Measurements from ENCODE around the gene ARPC2. TPM values are rescaled to one million over a fixed set of nuclear protein-coding genes. Genes with fewer than 3 reads are reported as not detected.

The ARPC2 gene
- total RNA-seq, 1 donor from 2014 or later = 153 TPM

DNA sequence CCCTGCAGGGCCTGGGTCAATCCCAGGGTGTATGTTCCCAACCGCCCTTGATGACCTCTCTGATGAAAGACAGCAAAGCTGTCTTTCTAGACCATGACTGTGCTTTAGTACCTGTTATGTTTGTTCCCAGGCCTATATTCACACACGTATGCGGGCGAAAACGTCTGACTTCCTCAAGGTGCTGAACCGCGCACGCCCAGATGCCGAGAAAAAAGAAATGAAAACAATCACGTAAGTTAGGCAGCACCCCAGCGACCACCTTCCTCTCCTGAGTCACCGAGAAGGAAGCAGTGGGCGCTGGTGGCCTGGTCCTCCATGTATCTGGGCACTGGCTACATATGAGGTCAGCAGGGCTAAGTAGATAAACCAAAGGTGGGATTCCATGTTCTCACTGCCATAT, 32.7 kb downstream of the ARPC2 start:
- H3K4me1 Mint-ChIP-seq (ENCODE audit: low read depth) = no peaks in the 10 kb centered on the region
- no peak overlapping the region for H3K4me3 Mint-ChIP-seq (ENCODE audit: low read depth)
- H3K27me3 Mint-ChIP-seq = no peaks in the 10 kb centered on the region
- TF ChIP-seq, protein P1, sequence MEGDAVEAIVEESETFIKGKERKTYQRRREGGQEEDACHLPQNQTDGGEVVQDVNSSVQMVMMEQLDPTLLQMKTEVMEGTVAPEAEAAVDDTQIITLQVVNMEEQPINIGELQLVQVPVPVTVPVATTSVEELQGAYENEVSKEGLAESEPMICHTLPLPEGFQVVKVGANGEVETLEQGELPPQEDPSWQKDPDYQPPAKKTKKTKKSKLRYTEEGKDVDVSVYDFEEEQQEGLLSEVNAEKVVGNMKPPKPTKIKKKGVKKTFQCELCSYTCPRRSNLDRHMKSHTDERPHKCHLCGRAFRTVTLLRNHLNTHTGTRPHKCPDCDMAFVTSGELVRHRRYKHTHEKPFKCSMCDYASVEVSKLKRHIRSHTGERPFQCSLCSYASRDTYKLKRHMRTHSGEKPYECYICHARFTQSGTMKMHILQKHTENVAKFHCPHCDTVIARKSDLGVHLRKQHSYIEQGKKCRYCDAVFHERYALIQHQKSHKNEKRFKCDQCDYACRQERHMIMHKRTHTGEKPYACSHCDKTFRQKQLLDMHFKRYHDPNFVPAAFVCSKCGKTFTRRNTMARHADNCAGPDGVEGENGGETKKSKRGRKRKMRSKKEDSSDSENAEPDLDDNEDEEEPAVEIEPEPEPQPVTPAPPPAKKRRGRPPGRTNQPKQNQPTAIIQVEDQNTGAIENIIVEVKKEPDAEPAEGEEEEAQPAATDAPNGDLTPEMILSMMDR (IDR thresholded peaks at IDR 0.05; ENCODE audit: unreplicated experiment) = no peak
- H3K9me3 Mint-ChIP-seq (ENCODE audit: low read depth) = no peaks in the 10 kb centered on the region
- no peak for DNase-seq (ENCODE audit: low spot score, unreplicated experiment)
- H3K27ac Mint-ChIP-seq = no peak overlapping the region
- H3K36me3 Mint-ChIP-seq (ENCODE audit: insufficient read depth) = peaks cover 28% of the 10 kb centered on the region

GRCh38 chr2:218252509-218253231, 35.7 kb downstream of the ARPC2 start:
- Mint-ChIP-seq H3K4me1 (ENCODE audit: low read depth) (no peaks in the 10 kb centered on the region), H3K4me3 (ENCODE audit: low read depth) (no peak overlapping the region), H3K36me3 (ENCODE audit: insufficient read depth) (peaks cover 29% of the 10 kb centered on the region)

GRCh38 chr2:218253232-218253625, 36.2 kb downstream of the ARPC2 start:
- TF ChIP-seq, protein P1 (IDR thresholded peaks at IDR 0.05; ENCODE audit: unreplicated experiment) = no peak
- H3K4me3 Mint-ChIP-seq (ENCODE audit: low read depth) = no peak overlapping the region
- no peaks in the 10 kb centered on the region for H3K9me3 Mint-ChIP-seq (ENCODE audit: low read depth)
- DNase-seq (ENCODE audit: low spot score, unreplicated experiment) = no peak
- no peaks in the 10 kb centered on the region for H3K4me1 Mint-ChIP-seq (ENCODE audit: low read depth)
- no peaks in the 10 kb centered on the region for H3K27me3 Mint-ChIP-seq
- peaks cover 26% of the 10 kb centered on the region for H3K36me3 Mint-ChIP-seq (ENCODE audit: insufficient read depth)
- H3K27ac Mint-ChIP-seq = no peak overlapping the region

More at GRCh38 chr2:218252509-218253231, 35.7 kb downstream of the ARPC2 start:
- no peak for DNase-seq (ENCODE audit: low spot score, unreplicated experiment)
- TF ChIP-seq, protein P1 (IDR thresholded peaks at IDR 0.05; ENCODE audit: unreplicated experiment) = no peak
- Mint-ChIP-seq H3K27ac (no peak overlapping the region), H3K27me3 (no peaks in the 10 kb centered on the region), H3K9me3 (ENCODE audit: low read depth) (no peaks in the 10 kb centered on the region)

DNA sequence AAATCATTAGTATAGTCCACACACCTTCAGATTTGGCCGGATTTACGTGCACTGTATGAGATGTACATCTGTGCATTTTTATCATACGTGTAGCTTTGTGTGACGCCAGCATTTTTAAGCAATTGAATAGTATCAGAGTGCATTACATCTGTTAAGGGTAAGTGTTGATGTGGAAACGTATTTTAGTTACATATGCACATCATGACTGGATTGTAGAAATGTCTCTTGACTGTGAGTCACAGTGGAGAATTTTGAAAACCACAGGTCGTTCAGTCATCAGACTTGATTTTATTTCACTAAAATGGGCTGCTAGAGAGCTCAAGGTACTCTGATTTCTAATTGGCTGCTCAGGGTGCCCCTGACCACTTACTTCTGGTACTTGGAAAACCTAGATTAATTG, 38.5 kb downstream of the ARPC2 start:
- peaks cover 14% of the 10 kb centered on the region for H3K36me3 Mint-ChIP-seq (ENCODE audit: insufficient read depth)
- no peaks in the 10 kb centered on the region for H3K27me3 Mint-ChIP-seq
- no peak overlapping the region for H3K27ac Mint-ChIP-seq
- no peak overlapping the region for H3K4me3 Mint-ChIP-seq (ENCODE audit: low read depth)
- peaks cover 8% of the 10 kb centered on the region for H3K4me1 Mint-ChIP-seq (ENCODE audit: low read depth)
- DNase-seq (ENCODE audit: low spot score, unreplicated experiment) = no peak
- H3K9me3 Mint-ChIP-seq (ENCODE audit: low read depth) = no peaks in the 10 kb centered on the region
- TF ChIP-seq, protein P1 (IDR thresholded peaks at IDR 0.05; ENCODE audit: unreplicated experiment) = no peak

DNA sequence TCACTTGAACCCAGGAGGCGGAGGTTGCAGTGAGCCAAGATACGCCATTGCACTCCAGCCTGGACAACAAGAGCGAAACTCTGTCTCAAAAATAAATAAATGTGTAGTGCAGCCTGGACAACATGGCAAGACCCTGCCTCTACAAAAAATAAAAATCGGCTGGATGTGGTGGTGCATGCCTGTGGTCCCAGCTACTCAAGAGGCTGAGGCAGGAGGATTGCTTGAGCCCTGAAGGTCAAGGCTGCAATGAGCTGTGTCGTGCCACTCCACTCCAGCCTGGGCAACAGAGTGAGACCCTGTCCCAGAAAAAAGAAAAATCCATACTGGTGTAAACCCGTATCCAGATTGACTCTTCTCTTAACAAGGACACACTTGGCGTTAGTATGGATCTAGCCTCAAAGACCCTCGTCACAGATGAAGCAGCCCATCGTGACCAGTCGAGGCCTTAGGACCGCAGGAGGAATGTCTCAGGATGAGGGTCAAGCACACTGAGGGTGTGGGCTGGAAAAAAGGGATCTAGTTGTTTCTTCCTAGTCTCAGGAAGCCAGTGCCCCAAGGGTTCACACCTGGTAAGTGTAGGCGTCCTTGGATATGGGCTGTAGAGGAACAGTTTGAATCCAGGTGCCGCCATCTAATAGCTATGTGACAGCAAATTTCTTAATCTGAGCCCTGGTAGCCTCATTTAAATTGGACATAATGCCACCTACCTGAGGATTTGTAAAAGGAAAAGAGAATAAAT, 39.8 kb downstream of the ARPC2 start:
- H3K9me3 Mint-ChIP-seq (ENCODE audit: low read depth) = no peaks in the 10 kb centered on the region
- no peak for DNase-seq (ENCODE audit: low spot score, unreplicated experiment)
- no peaks in the 10 kb centered on the region for H3K27me3 Mint-ChIP-seq
- no peak overlapping the region for H3K4me3 Mint-ChIP-seq (ENCODE audit: low read depth)
- H3K36me3 Mint-ChIP-seq (ENCODE audit: insufficient read depth) = peaks cover 10% of the 10 kb centered on the region
- TF ChIP-seq, protein P1 (IDR thresholded peaks at IDR 0.05; ENCODE audit: unreplicated experiment) = no peak
- H3K27ac Mint-ChIP-seq = no peak overlapping the region
- peaks cover 20% of the 10 kb centered on the region for H3K4me1 Mint-ChIP-seq (ENCODE audit: low read depth)
